ENCODE measurements around the gene NLK.

DNA sequence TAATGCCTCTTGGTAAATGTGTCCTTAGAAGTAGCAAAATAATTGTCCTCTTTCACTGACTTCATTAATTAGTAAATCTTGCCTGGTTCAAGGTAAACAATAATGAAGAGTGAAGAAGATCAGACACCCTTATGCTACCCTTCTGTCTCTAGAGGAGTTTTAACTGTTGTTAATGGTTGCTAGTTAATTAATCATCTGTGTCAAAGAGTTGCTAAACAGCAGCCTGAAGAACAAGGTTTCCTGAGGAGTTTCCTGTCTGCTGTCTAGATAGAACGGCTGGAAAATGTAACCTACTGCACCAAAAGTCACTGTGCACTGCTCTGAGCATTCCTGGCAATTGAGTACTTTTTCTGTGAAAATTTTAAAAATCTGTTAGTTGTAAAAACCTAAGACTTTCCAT, 131.3 kb downstream of the NLK start:
- TF ChIP-seq, protein P1, sequence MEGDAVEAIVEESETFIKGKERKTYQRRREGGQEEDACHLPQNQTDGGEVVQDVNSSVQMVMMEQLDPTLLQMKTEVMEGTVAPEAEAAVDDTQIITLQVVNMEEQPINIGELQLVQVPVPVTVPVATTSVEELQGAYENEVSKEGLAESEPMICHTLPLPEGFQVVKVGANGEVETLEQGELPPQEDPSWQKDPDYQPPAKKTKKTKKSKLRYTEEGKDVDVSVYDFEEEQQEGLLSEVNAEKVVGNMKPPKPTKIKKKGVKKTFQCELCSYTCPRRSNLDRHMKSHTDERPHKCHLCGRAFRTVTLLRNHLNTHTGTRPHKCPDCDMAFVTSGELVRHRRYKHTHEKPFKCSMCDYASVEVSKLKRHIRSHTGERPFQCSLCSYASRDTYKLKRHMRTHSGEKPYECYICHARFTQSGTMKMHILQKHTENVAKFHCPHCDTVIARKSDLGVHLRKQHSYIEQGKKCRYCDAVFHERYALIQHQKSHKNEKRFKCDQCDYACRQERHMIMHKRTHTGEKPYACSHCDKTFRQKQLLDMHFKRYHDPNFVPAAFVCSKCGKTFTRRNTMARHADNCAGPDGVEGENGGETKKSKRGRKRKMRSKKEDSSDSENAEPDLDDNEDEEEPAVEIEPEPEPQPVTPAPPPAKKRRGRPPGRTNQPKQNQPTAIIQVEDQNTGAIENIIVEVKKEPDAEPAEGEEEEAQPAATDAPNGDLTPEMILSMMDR (IDR thresholded peaks at IDR 0.05) = no peak
- TF ChIP-seq EZH2 (IDR thresholded peaks at IDR 0.05; ENCODE audit: borderline replicate concordance, insufficient read depth, low read depth, low read length, poor library complexity, severe bottlenecking) = no peak

All from B cell (primary cell).